GM12878 (cell line): Measurements from ENCODE around the gene DNAH2. TPM values are rescaled to one million over a fixed set of nuclear protein-coding genes. Genes with fewer than 3 reads are reported as not detected.

Experiments
- BMI1 ChIP-seq: fragments of 450-650 bp; IDR thresholded peaks from 2 replicates; pipeline ENCODE4 v1.6.1; 2016; ENCODE audit warnings: mild to moderate bottlenecking, moderate library complexity, borderline replicate concordance
- EGR1 ChIP-seq, 2 experiments: IDR thresholded peaks; 1 replicate in 1 of 2; 2 replicates in 1 of 2; pipeline ENCODE4 v1.6.1; 2011 to 2012; ENCODE audit warnings: low read depth in 2 of 2, low read length in 2 of 2, borderline replicate concordance in 1 of 2, mild to moderate bottlenecking in 1 of 2, moderate library complexity in 1 of 2
- LARP7 ChIP-seq: fragments of 450-650 bp; IDR thresholded peaks from 2 replicates; pipeline ENCODE4 v1.6.1; 2017; ENCODE audit warnings: mild to moderate bottlenecking
- MYB ChIP-seq: fragments of 150-350 bp; IDR thresholded peaks from 2 replicates; pipeline ENCODE4 v1.6.1; 2014; ENCODE audit warnings: mild to moderate bottlenecking, low read depth, low read length, borderline replicate concordance
- MYC ChIP-seq: IDR thresholded peaks from 2 replicates; pipeline ENCODE4 v1.6.1; 2011; ENCODE audit warnings: mild to moderate bottlenecking, low read length, moderate library complexity, inconsistent platforms; ENCODE audit not compliant: insufficient read depth, insufficient replicate concordance, insufficient read length, severe bottlenecking
- NBN ChIP-seq: fragments of 450-650 bp; IDR thresholded peaks from 2 replicates; pipeline ENCODE4 v1.6.1; 2016
- PAX5 ChIP-seq: IDR thresholded peaks from 2 replicates; pipeline ENCODE4 v1.6.1; 2011; ENCODE audit warnings: low read depth, low read length, borderline replicate concordance
- SMARCA5 ChIP-seq: fragments of 450-650 bp; IDR thresholded peaks from 2 replicates; pipeline ENCODE4 v1.6.1; 2017; ENCODE audit warnings: mild to moderate bottlenecking
- SMC3 ChIP-seq: IDR thresholded peaks from 2 replicates; pipeline ENCODE4 v1.6.1; 2011; ENCODE audit warnings: low read length, improper control_type of control experiment, borderline replicate concordance
- SREBF2 ChIP-seq: IDR thresholded peaks from 2 replicates; pipeline ENCODE4 v1.6.1; 2012; ENCODE audit warnings: mild to moderate bottlenecking, low read length
- TARDBP ChIP-seq: IDR thresholded peaks from 2 replicates; pipeline ENCODE4 v1.6.1; 2016; ENCODE audit warnings: borderline replicate concordance
- WRNIP1 ChIP-seq: IDR thresholded peaks from 2 replicates; pipeline ENCODE4 v1.6.1; 2011; ENCODE audit warnings: low read depth, low read length, improper control_type of control experiment, borderline replicate concordance
- YY1 ChIP-seq: IDR thresholded peaks from 2 replicates; pipeline ENCODE4 v1.6.1; 2011; ENCODE audit warnings: low read depth, mild to moderate bottlenecking, low read length
- ZNF207 ChIP-seq: fragments of 450-650 bp; IDR thresholded peaks from 2 replicates; pipeline ENCODE4 v1.6.1; 2014; ENCODE audit warnings: antibody characterized with exemption, mild to moderate bottlenecking, borderline replicate concordance
- ZNF384 ChIP-seq: IDR thresholded peaks from 2 replicates; pipeline ENCODE4 v1.6.1; 2012; ENCODE audit warnings: low read depth, mild to moderate bottlenecking, low read length, improper control_type of control experiment, borderline replicate concordance
- ZZZ3 ChIP-seq: IDR thresholded peaks from 2 replicates; pipeline ENCODE4 v1.6.1; 2011; ENCODE audit warnings: low read depth; ENCODE audit not compliant: control insufficient read depth, insufficient read length
- polyA plus RNA-seq, 11 experiments: library from polyadenylated mRNA; depleted of rRNA in 4 of 11; unstranded in 6 of 11; stranded (reverse) in 5 of 11; fragments of >200 nt; fragmentation: Nextera tagmentation in 4 of 11; fragmentation: Illumina TruSeq in 1 of 11; extraction: Ambion mirVana in 4 of 11; extraction: Trizol in 1 of 11; gene quantifications; 1 replicate in 1 of 11; 2 replicates in 10 of 11; pipeline versions ENCODE4 v1.2.1 to v1.2.3, GENCODE V29; 2011 to 2016; ENCODE audit warnings: inconsistent platforms in 2 of 11, missing spikeins in 2 of 11, low read depth in 1 of 11
- total RNA-seq, 4 experiments: library from RNA; depleted of rRNA in 3 of 4; stranded (reverse); fragments of >200 nt in 3 of 4; fragmentation: Illumina TruSeq in 1 of 4; extraction: Trizol in 1 of 4; gene quantifications; 2 replicates each; pipeline versions ENCODE4 v1.2.1 to v1.2.3, GENCODE V29; 2013 to 2021
- TF ChIP-seq, protein P1 (sequence below): IDR thresholded peaks from 2 replicates; pipeline ENCODE4 v1.6.1; 2011; ENCODE audit warnings: low read depth, mild to moderate bottlenecking, low read length, moderate library complexity, borderline replicate concordance; ENCODE audit errors: extremely low read depth
- TF ChIP-seq, protein P2 (sequence below): IDR thresholded peaks from 2 replicates; pipeline ENCODE4 v1.6.1; 2012; ENCODE audit warnings: mild to moderate bottlenecking, low read depth, low read length
- TF ChIP-seq, protein P3 (sequence below): IDR thresholded peaks from 2 replicates; pipeline ENCODE4 v1.6.1; 2012; ENCODE audit warnings: low read depth, low read length, improper control_type of control experiment
- TF ChIP-seq, protein P4 (sequence below): IDR thresholded peaks from 2 replicates; pipeline ENCODE4 v1.6.1; 2012; ENCODE audit warnings: low read depth, low read length, improper control_type of control experiment
- TF ChIP-seq, protein P5 (sequence below): fragments of 450-650 bp; IDR thresholded peaks from 2 replicates; pipeline ENCODE4 v1.6.1; 2017; ENCODE audit warnings: mild to moderate bottlenecking, moderate library complexity

Gene DNAH2
- total and polyA plus RNA-seq, 10 of the 15 experiments (the other 5 are each of a cell fraction or from before 2014, with no cell fraction given) = not detected

DNA sequence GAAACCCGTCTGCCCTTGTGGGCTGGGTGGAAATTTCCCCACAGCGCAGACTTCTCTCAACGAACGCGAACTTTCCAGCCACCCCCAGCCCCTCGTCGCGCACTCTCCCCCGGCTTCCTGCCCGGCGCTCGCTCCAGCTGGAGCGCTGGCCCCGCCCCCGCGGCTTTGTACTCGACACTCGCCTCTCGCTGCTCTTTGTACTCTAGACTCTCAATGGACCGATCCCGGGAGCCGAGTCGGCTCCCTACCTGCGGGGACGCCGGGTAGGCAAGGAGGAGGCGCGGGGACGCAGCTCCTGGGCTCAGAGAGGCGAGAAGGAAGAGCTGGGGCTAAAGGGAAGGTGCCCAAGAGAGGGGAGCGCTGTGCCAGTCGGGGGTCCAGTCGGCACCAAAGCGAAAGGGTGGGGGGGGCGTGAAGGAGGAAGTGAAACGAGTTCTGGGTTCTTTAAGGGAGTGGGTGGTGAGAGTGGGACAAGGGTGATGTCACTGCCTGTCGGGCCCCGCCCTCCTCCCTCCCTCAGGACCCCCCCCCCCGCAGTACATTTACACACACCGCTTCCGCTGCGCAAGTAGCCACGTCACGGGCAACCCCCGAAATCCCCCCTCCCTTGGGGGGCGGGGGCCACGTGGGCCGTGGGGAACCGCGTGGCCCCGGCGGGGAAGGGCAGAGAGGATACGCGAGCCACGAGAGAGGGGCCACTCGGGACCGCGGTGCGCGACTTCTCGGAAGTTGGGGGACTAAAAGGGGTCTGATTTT is 126.2 kb downstream of the DNAH2 start (continued):
- no peak for TF ChIP-seq WRNIP1
- peak; percentile 79 for TF ChIP-seq MYC
- TF ChIP-seq, protein P1, sequence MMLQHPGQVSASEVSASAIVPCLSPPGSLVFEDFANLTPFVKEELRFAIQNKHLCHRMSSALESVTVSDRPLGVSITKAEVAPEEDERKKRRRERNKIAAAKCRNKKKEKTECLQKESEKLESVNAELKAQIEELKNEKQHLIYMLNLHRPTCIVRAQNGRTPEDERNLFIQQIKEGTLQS = no peak
- TF ChIP-seq, protein P2, sequence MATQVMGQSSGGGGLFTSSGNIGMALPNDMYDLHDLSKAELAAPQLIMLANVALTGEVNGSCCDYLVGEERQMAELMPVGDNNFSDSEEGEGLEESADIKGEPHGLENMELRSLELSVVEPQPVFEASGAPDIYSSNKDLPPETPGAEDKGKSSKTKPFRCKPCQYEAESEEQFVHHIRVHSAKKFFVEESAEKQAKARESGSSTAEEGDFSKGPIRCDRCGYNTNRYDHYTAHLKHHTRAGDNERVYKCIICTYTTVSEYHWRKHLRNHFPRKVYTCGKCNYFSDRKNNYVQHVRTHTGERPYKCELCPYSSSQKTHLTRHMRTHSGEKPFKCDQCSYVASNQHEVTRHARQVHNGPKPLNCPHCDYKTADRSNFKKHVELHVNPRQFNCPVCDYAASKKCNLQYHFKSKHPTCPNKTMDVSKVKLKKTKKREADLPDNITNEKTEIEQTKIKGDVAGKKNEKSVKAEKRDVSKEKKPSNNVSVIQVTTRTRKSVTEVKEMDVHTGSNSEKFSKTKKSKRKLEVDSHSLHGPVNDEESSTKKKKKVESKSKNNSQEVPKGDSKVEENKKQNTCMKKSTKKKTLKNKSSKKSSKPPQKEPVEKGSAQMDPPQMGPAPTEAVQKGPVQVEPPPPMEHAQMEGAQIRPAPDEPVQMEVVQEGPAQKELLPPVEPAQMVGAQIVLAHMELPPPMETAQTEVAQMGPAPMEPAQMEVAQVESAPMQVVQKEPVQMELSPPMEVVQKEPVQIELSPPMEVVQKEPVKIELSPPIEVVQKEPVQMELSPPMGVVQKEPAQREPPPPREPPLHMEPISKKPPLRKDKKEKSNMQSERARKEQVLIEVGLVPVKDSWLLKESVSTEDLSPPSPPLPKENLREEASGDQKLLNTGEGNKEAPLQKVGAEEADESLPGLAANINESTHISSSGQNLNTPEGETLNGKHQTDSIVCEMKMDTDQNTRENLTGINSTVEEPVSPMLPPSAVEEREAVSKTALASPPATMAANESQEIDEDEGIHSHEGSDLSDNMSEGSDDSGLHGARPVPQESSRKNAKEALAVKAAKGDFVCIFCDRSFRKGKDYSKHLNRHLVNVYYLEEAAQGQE = no peak
- no peak for TF ChIP-seq TARDBP
- TF ChIP-seq, protein P3, sequence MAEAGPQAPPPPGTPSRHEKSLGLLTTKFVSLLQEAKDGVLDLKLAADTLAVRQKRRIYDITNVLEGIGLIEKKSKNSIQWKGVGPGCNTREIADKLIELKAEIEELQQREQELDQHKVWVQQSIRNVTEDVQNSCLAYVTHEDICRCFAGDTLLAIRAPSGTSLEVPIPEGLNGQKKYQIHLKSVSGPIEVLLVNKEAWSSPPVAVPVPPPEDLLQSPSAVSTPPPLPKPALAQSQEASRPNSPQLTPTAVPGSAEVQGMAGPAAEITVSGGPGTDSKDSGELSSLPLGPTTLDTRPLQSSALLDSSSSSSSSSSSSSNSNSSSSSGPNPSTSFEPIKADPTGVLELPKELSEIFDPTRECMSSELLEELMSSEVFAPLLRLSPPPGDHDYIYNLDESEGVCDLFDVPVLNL = no peak
- no peak for TF ChIP-seq ZNF207
- no peak for TF ChIP-seq YY1
- TF ChIP-seq MYB = no peak
- TF ChIP-seq LARP7 = no peak
- TF ChIP-seq NBN = peak; percentile 88
- TF ChIP-seq SREBF2 = no peak
- no peak for TF ChIP-seq ZNF384
- TF ChIP-seq SMC3 = no peak
- TF ChIP-seq, protein P4, sequence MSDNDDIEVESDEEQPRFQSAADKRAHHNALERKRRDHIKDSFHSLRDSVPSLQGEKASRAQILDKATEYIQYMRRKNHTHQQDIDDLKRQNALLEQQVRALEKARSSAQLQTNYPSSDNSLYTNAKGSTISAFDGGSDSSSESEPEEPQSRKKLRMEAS = peak; percentile 96
- TF ChIP-seq, protein P5, sequence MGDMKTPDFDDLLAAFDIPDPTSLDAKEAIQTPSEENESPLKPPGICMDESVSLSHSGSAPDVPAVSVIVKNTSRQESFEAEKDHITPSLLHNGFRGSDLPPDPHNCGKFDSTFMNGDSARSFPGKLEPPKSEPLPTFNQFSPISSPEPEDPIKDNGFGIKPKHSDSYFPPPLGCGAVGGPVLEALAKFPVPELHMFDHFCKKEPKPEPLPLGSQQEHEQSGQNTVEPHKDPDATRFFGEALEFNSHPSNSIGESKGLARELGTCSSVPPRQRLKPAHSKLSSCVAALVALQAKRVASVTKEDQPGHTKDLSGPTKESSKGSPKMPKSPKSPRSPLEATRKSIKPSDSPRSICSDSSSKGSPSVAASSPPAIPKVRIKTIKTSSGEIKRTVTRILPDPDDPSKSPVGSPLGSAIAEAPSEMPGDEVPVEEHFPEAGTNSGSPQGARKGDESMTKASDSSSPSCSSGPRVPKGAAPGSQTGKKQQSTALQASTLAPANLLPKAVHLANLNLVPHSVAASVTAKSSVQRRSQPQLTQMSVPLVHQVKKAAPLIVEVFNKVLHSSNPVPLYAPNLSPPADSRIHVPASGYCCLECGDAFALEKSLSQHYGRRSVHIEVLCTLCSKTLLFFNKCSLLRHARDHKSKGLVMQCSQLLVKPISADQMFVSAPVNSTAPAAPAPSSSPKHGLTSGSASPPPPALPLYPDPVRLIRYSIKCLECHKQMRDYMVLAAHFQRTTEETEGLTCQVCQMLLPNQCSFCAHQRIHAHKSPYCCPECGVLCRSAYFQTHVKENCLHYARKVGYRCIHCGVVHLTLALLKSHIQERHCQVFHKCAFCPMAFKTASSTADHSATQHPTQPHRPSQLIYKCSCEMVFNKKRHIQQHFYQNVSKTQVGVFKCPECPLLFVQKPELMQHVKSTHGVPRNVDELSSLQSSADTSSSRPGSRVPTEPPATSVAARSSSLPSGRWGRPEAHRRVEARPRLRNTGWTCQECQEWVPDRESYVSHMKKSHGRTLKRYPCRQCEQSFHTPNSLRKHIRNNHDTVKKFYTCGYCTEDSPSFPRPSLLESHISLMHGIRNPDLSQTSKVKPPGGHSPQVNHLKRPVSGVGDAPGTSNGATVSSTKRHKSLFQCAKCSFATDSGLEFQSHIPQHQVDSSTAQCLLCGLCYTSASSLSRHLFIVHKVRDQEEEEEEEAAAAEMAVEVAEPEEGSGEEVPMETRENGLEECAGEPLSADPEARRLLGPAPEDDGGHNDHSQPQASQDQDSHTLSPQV = no peak
- TF ChIP-seq BMI1 = no peak
- TF ChIP-seq PAX5 = 0 out of 2 replicates have a peak, but pooled peaks have one; percentile 33
- TF ChIP-seq EGR1 (IDR thresholded peaks at IDR 0.05; ENCODE audit: borderline replicate concordance in 1 of 2, low read depth in 2 of 2, low read length in 2 of 2) = peak in 1 of 2 experiments; percentile 84; a peak in 2 of 3 replicates
- no peak for TF ChIP-seq SMARCA5
- TF ChIP-seq ZZZ3 = no peak
